ENCODE data around the gene WDR86.

GRCh38 chr7:151381348-151382078, 28.3 kb downstream of the WDR86 start:
- TF ChIP-seq SP1 (IDR thresholded peaks at IDR 0.05) (no peak), TARDBP (IDR thresholded peaks at IDR 0.05) (no peak)

All from HEK293T (cell line).